K562 (cell line): ENCODE measurements around the gene ZNF581. TPM values are rescaled to one million over a fixed set of nuclear protein-coding genes. Genes with fewer than 3 reads are reported as not detected.

Experiments used
- ATAC-seq: fragments of 200-7000 bp; cut with Tn5 transposase; 3 replicates; pipeline ENCODE4 v1.9.1; 2020; ENCODE audit warnings: moderate library complexity
- BruUV-seq: library from RNA; stranded (reverse); fragments of 400-500 nt; replicated peaks from 2 replicates; lab custom pipeline; 2021; lab: Mats Ljungman, UMichigan
- CTCF ChIA-PET: fragments of 300-600 bp; formaldehyde crosslinking; extraction: SDS; loops from one replicate; lab custom pipeline; 2021; ENCODE audit warnings: low intra/inter-chr PET ratio; lab: Yijun Ruan, JAX
- POLR2A ChIA-PET: fragments of 300-600, 350-650 bp; sonication (Branson Sonifier 250); formaldehyde crosslinking; extraction: SDS; loops from one replicate; lab custom pipeline; 2021; ENCODE audit warnings: antibody characterized with exemption, inconsistent platforms; lab: Yijun Ruan, JAX
- DNase-seq, 4 experiments: peaks; one replicate each; pipeline versions ENCODE4 v3.0.0 to v3.0.0-alpha.2; 2011 to 2018; ENCODE audit warnings: low spot score in 3 of 4, mixed read lengths in 3 of 4; ENCODE audit errors: extremely low read depth in 1 of 4
- FAIRE-seq: peaks from 2 replicates; lab custom pipeline; 2011; peaks lifted over from hg19 to GRCh38; lab: Jason Lieb, UNC
- H2AFZ ChIP-seq: 2 replicates; pipeline ENCODE4 v1.6.0; 2011; ENCODE audit warnings: low read depth, low read length, control low read depth, inconsistent platforms
- H3K27ac ChIP-seq: fragments of 200-600 bp; 3 replicates; pipeline ENCODE4 v1.8.0; 2011; ENCODE audit warnings: low read depth, mild to moderate bottlenecking, control low read depth, inconsistent platforms, low read length, moderate library complexity, mixed read lengths; ENCODE audit errors: extremely low read depth
- H3K27me3 ChIP-seq, 2 experiments: fragments of 300-600 bp in 1 of 2; 2 replicates in 1 of 2; 3 replicates in 1 of 2; pipeline versions ENCODE4 v1.6.0 to v1.8.0; 2011; ENCODE audit warnings: inconsistent platforms in 2 of 2, low read length in 2 of 2, mild to moderate bottlenecking in 1 of 2, mixed read lengths in 1 of 2, moderate library complexity in 1 of 2; ENCODE audit not compliant: control insufficient read depth in 2 of 2, insufficient read depth in 2 of 2
- H3K36me3 ChIP-seq: fragments of 300-600 bp; 3 replicates; pipeline ENCODE4 v1.8.0; 2011; ENCODE audit warnings: mild to moderate bottlenecking, low read length, inconsistent platforms; ENCODE audit not compliant: control insufficient read depth, insufficient read depth
- H3K4me1 ChIP-seq, 2 experiments: fragments of 200-600 bp in 1 of 2; replicated peaks in 1 of 2; 2 replicates in 1 of 2; 3 replicates in 1 of 2; pipeline versions ENCODE4 v1.5.1 to v1.8.0; 2011; ENCODE audit warnings: inconsistent platforms in 2 of 2, low read length in 2 of 2, mild to moderate bottlenecking in 1 of 2, mixed read lengths in 1 of 2, moderate library complexity in 1 of 2; ENCODE audit not compliant: control insufficient read depth in 2 of 2, insufficient read depth in 2 of 2
- H3K4me2 ChIP-seq: 2 replicates; pipeline ENCODE4 v1.6.1; 2011; ENCODE audit warnings: low read length, control low read depth, inconsistent platforms, mixed read lengths; ENCODE audit not compliant: insufficient read depth
- H3K4me3 ChIP-seq: fragments of 200-600 bp; sonication (generic), shearing (Covaris generic); 2 replicates; pipeline ENCODE4 v1.5.1; 2016; ENCODE audit warnings: control low read depth, inconsistent platforms
- H3K79me2 ChIP-seq: fragments of 200-600 bp; 3 replicates; pipeline ENCODE4 v1.8.0; 2011; ENCODE audit warnings: low read length, inconsistent platforms; ENCODE audit not compliant: control insufficient read depth, insufficient read depth
- H3K9ac ChIP-seq, 2 experiments: 2 replicates each; pipeline versions ENCODE4 v1.6.0 to v1.6.1; 2011; ENCODE audit warnings: low read depth in 2 of 2, low read length in 2 of 2, control low read depth in 1 of 2, inconsistent platforms in 1 of 2, mild to moderate bottlenecking in 1 of 2, mixed read lengths in 1 of 2; ENCODE audit not compliant: insufficient read depth in 1 of 2
- H3K9me1 ChIP-seq: one replicate; pipeline ENCODE4 v1.6.0; 2011; ENCODE audit warnings: inconsistent platforms, mild to moderate bottlenecking, low read length, moderate library complexity; ENCODE audit not compliant: control insufficient read depth, insufficient read depth
- H3K9me3 ChIP-seq: replicated peaks from 2 replicates; pipeline ENCODE4 v1.5.1; 2011; ENCODE audit warnings: low read depth, low read length, inconsistent platforms; ENCODE audit not compliant: control insufficient read depth, insufficient read depth
- H4K20me1 ChIP-seq: replicated peaks from 2 replicates; pipeline ENCODE4 v1.6.1; 2011; ENCODE audit warnings: low read length, inconsistent platforms, mixed read lengths; ENCODE audit not compliant: control insufficient read depth, insufficient read depth
- RBFOX2 ChIP-seq: fragments of 200-400 bp; formaldehyde crosslinking; IDR thresholded peaks from 2 replicates; pipeline ENCODE4 v1.6.1; 2017; ENCODE audit warnings: low read depth, mild to moderate bottlenecking, low read length, moderate library complexity
- WHSC1 ChIP-seq: IDR thresholded peaks from one replicate; pipeline ENCODE4 v1.6.1; 2012; ENCODE audit warnings: low read length, control low read depth, inconsistent platforms
- WGBS: fragments of 100-300 bp; shearing (Covaris generic); methylation state at CpG from one replicate; pipeline ENCODE4 v1.1.6; 2016; ENCODE audit warnings: low coverage, mixed read lengths; ENCODE audit not compliant: insufficient coverage; ENCODE audit errors: missing lambda C conversion rate; 5-methylcytosine and 5-hydroxymethylcytosine counted together
- in situ Hi-C: fragments of 300-500 bp; cut with MboI; formaldehyde crosslinking; loops from 4 replicates; pipeline ENCODE4 v1.15.0; 2018; ENCODE audit warnings: inconsistent platforms, mixed read lengths
- intact Hi-C: fragments of 100-400 bp; cut with micrococcal nuclease; formaldehyde crosslinking; loops from 2 replicates; pipeline ENCODE4 v1.14.2; 2022
- polyA plus RNA-seq, 8 experiments: library from polyadenylated mRNA; depleted of rRNA in 4 of 8; stranded (reverse) in 5 of 8; unstranded in 3 of 8; fragments of >200 nt; fragmentation: Nextera tagmentation in 2 of 8; fragmentation: Illumina TruSeq in 1 of 8; extraction: Ambion mirVana in 2 of 8; extraction: Trizol in 1 of 8; gene quantifications; 2 replicates each; pipeline versions ENCODE4 v1.2.1 to v1.2.3, GENCODE V29; 2011 to 2014; ENCODE audit warnings: inconsistent platforms in 1 of 8, missing spikeins in 1 of 8
- total RNA-seq, 7 experiments: library from RNA; depleted of rRNA in 6 of 7; stranded (reverse); fragments of >200 nt in 6 of 7; fragmentation: Illumina TruSeq in 2 of 7; extraction: Trizol in 2 of 7; gene quantifications; 2 replicates each; pipeline versions ENCODE4 v1.2.1 to v1.2.3, GENCODE V29; 2011 to 2021; ENCODE audit warnings: low replicate concordance in 1 of 7

The ZNF581 gene
- total and polyA plus RNA-seq, 9 of the 15 experiments (the other 6 are each of a cell fraction or from before 2014, with no cell fraction given): 2.4 to 39.4 (median 15.4) TPM

DNA sequence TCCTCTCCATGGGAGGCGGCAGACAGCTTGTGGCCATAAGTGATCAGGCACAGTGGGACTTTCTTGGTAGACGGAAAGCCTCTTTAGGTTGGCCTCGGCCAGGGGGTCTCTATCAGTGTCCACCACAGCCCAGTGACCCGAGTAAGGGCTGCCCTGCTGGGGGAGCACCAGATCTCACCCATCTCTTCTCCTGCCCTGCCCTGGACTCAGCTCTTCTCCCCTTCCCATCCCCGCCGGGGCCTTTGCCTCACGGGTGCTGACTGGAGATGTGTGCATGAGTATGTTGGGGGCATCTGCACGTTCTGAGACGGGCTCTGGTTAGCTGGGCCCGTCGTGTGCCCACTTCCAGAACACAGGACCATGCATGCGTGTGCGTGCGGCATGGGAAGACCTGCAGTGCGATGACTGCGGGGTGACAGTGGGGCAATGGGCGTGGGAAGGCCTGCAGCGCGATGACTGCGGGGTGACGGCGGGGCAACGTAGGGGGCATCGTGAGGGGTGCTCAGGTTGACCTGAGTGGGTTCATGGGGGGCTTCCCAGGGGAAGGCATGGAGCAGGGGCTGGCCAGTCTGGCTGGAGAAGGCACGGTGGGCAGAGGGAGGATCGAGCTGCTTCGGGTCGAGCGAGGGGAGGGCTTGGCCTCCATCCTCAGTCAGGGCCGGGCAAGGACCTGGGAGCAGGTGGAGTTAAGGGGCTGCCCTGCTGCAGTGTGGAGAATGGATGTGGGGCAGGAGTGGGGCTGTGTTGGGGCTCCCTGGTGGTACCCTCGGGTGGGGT, 47.5 kb downstream of the ZNF581 start:
- Histone ChIP-seq H3K27me3 (no peaks in the 10 kb centered on the region), H3K79me2 (no peaks in the 10 kb centered on the region; the same call in 1 of the 3 replicates), H3K36me3 (peaks cover 90% of the 10 kb centered on the region; the same call in 2 of the 3 replicates), H4K20me1 (peaks cover 26% of the 10 kb centered on the region), H3K27ac (no peak overlapping the region), H3K9me1 (no peaks in the 10 kb centered on the region), H3K9me3 (no peaks in the 10 kb centered on the region), H3K4me3 (no peak overlapping the region), H3K4me2 (no peak overlapping the region), H3K4me1 (peaks cover 0 to 55% of the 10 kb centered on the region in 2 experiments; a peak in 3 of 5 replicates)
- WGBS: 97% methylated on average over 28 of the region's 31 CpGs
- no peak for FAIRE-seq
- BruUV-seq: no TSS peak
- no peak for ATAC-seq
- ChIA-PET POLR2A (interaction anchor here (0.8 to 1.2 kb wide), 2 partner anchors 10 to 15 kb away, joined by 4 to 5 read pairs; no protein-coding TSS in a partner anchor), CTCF (interaction anchor here (0.5 kb wide), 1 partner anchor 10 kb away, joined by 3 read pairs; no protein-coding TSS in a partner anchor)
- in situ Hi-C loops (no loop called here), intact Hi-C loops (no loop called here)
- DNase-seq: no peak
- peak; percentile 17; the same call in 1 of the 2 replicates for TF ChIP-seq RBFOX2
- TF ChIP-seq WHSC1: no peak
- TF ChIP-seq, all 486 proteins: peak for 1
- H2AFZ ChIP-seq: no peak overlapping the region
- no peak overlapping the region for H3K9ac ChIP-seq
